HepG2 (cell line): ENCODE data around the gene CACNG4. TPM values are rescaled to one million over a fixed set of nuclear protein-coding genes. Genes with fewer than 3 reads are reported as not detected.

Experiments used
- ATAC-seq: fragments of 200-7000 bp; cut with Tn5 transposase; 3 replicates; pipeline ENCODE4 v1.9.1; 2020; ENCODE audit warnings: mild to moderate bottlenecking, moderate library complexity
- BruUV-seq: library from RNA; stranded (reverse); fragments of 400-500 nt; replicated peaks from 2 replicates; lab custom pipeline; 2021; lab: Mats Ljungman, UMichigan
- CTCF ChIA-PET: fragments of 300-600 bp; formaldehyde crosslinking; extraction: SDS; loops from one replicate; lab custom pipeline; 2021; ENCODE audit warnings: low total read pairs, inconsistent platforms, low intra/inter-chr PET ratio; lab: Yijun Ruan, JAX
- POLR2A ChIA-PET: fragments of 350-600 bp; sonication (Branson Sonifier 250); formaldehyde crosslinking; loops from one replicate; lab custom pipeline; 2020; ENCODE audit warnings: antibody characterized with exemption, inconsistent platforms; lab: Yijun Ruan, JAX
- DNase-seq: peaks from one replicate; pipeline ENCODE4 v3.0.0-alpha.2; 2015; ENCODE audit warnings: low spot score
- FAIRE-seq: peaks from 3 replicates; lab custom pipeline; 2011; peaks lifted over from hg19 to GRCh38; lab: Jason Lieb, UNC
- H2AFZ ChIP-seq: one replicate; pipeline ENCODE4 v1.6.1; 2011; ENCODE audit warnings: low read length, inconsistent platforms
- H3K27ac ChIP-seq: fragments of 300-600 bp; 3 replicates; pipeline ENCODE4 v1.8.0; 2011; ENCODE audit warnings: mixed run types, mild to moderate bottlenecking, mixed read lengths, low read length, inconsistent platforms; ENCODE audit not compliant: insufficient read depth; ENCODE audit errors: extremely low read length
- H3K27me3 ChIP-seq, 2 experiments: fragments of 200-600 bp in 1 of 2; 2 replicates in 1 of 2; 3 replicates in 1 of 2; pipeline versions ENCODE4 v1.6.0 to v1.8.0; 2011; ENCODE audit warnings: low read length in 2 of 2, mild to moderate bottlenecking in 2 of 2, moderate library complexity in 2 of 2, inconsistent platforms in 1 of 2; ENCODE audit not compliant: insufficient read depth in 2 of 2, control insufficient read depth in 1 of 2
- H3K36me3 ChIP-seq, 2 experiments: fragments of 200-600 bp in 1 of 2; replicated peaks in 1 of 2; 2 replicates in 1 of 2; 3 replicates in 1 of 2; pipeline versions ENCODE4 v1.5.1 to v1.8.0; 2011; ENCODE audit warnings: low read length in 2 of 2, inconsistent platforms in 1 of 2; ENCODE audit not compliant: insufficient read depth in 2 of 2, control insufficient read depth in 1 of 2
- H3K4me1 ChIP-seq: 2 replicates; pipeline ENCODE4 v1.5.1; 2012; ENCODE audit warnings: low read length, inconsistent platforms; ENCODE audit not compliant: insufficient read depth
- H3K4me2 ChIP-seq: 2 replicates; pipeline ENCODE4 v1.6.0; 2011; ENCODE audit warnings: low read depth, low read length, inconsistent platforms
- H3K4me3 ChIP-seq, 3 experiments: fragments of 200-600 bp in 1 of 3; sonication (generic), shearing (Covaris generic) in 1 of 3; replicated peaks in 1 of 3; 2 replicates each; pipeline ENCODE4 v1.5.1; 2011 to 2016; ENCODE audit warnings: low read length in 3 of 3, inconsistent platforms in 2 of 3, low read depth in 2 of 3, mild to moderate bottlenecking in 2 of 3, control low read depth in 1 of 3, mixed read lengths in 1 of 3; ENCODE audit not compliant: insufficient read depth in 1 of 3
- H3K79me2 ChIP-seq: one replicate; pipeline ENCODE4 v1.6.1; 2011; ENCODE audit warnings: low read length, inconsistent platforms; ENCODE audit not compliant: insufficient read depth
- H3K9ac ChIP-seq: 2 replicates; pipeline ENCODE4 v1.6.0; 2011; ENCODE audit warnings: mild to moderate bottlenecking, low read depth, low read length, inconsistent platforms; ENCODE audit not compliant: insufficient read depth
- H3K9me3 ChIP-seq: 2 replicates; pipeline ENCODE4 v1.5.1; 2012; ENCODE audit warnings: mild to moderate bottlenecking, low read length
- H4K20me1 ChIP-seq: 2 replicates; pipeline ENCODE4 v1.6.0; 2011; ENCODE audit warnings: inconsistent platforms, mild to moderate bottlenecking, low read length, moderate library complexity; ENCODE audit not compliant: insufficient read depth
- AHR ChIP-seq: IDR thresholded peaks from 2 replicates; pipeline ENCODE4 v1.6.1; 2018; ENCODE audit warnings: missing genetic modification reagents, missing compliant biosample characterization
- CENPT ChIP-seq: sonication (generic); formaldehyde crosslinking; IDR thresholded peaks from 2 replicates; pipeline ENCODE4 v1.8.0; 2022; ENCODE audit warnings: low read depth, mild to moderate bottlenecking, moderate library complexity, missing genetic modification reagents
- GABPA ChIP-seq, 2 experiments: IDR thresholded peaks; 2 replicates each; pipeline ENCODE4 v1.6.1; 2011 to 2016; ENCODE audit warnings: low read depth in 2 of 2, low read length in 1 of 2, missing biosample characterization in 1 of 2, missing genetic modification characterization in 1 of 2
- IRX3 ChIP-seq: sonication (generic); formaldehyde crosslinking; IDR thresholded peaks from 2 replicates; pipeline ENCODE4 v1.8.1; 2023; ENCODE audit warnings: mild to moderate bottlenecking, low read depth, missing genetic modification reagents, borderline replicate concordance
- KAT7 ChIP-seq: IDR thresholded peaks from 2 replicates; pipeline ENCODE4 v1.6.1; 2018; ENCODE audit warnings: borderline replicate concordance, missing compliant biosample characterization
- MED13 ChIP-seq: sonication (generic); formaldehyde crosslinking; IDR thresholded peaks from 2 replicates; pipeline ENCODE4 v1.5.0; 2020; ENCODE audit warnings: missing genetic modification reagents
- MIER2 ChIP-seq: IDR thresholded peaks from 2 replicates; pipeline ENCODE4 v1.6.1; 2016; ENCODE audit warnings: missing biosample characterization, missing genetic modification reagents
- NONO ChIP-seq, 2 experiments: fragments of 450-650 bp in 1 of 2; sonication (generic) in 1 of 2; formaldehyde crosslinking in 1 of 2; IDR thresholded peaks in 1 of 2; conservative IDR thresholded peaks in 1 of 2; 2 replicates each; pipeline versions ENCODE4 v1.6.1 to v1.8.0; 2017 to 2022; ENCODE audit warnings: mild to moderate bottlenecking in 1 of 2, missing genetic modification reagents in 1 of 2, moderate library complexity in 1 of 2
- SIX1 ChIP-seq: sonication (generic); formaldehyde crosslinking; IDR thresholded peaks from 2 replicates; pipeline ENCODE4 v1.4.0; 2020; ENCODE audit warnings: missing genetic modification reagents, borderline replicate concordance
- SRSF1 ChIP-seq: fragments of 200-400 bp; formaldehyde crosslinking; optimal IDR thresholded peaks from 2 replicates; pipeline ENCODE3; 2017; ENCODE audit warnings: mild to moderate bottlenecking, low read depth, low read length, moderate library complexity
- TSC22D2 ChIP-seq: sonication (generic); formaldehyde crosslinking; IDR thresholded peaks from 2 replicates; pipeline ENCODE4 v1.5.1; 2020; ENCODE audit warnings: missing genetic modification reagents, mild to moderate bottlenecking, borderline replicate concordance
- ZNF143 ChIP-seq: sonication (generic); formaldehyde crosslinking; IDR thresholded peaks from 2 replicates; pipeline ENCODE4 v1.4.0; 2020; ENCODE audit warnings: missing genetic modification reagents
- ZNF646 ChIP-seq: sonication (generic); formaldehyde crosslinking; IDR thresholded peaks from 2 replicates; pipeline ENCODE4 v1.9.0; 2021; ENCODE audit warnings: mild to moderate bottlenecking, missing genetic modification reagents
- ZNF713 ChIP-seq: sonication (generic); formaldehyde crosslinking; IDR thresholded peaks from 2 replicates; pipeline ENCODE4 v1.4.0; 2020; ENCODE audit warnings: mild to moderate bottlenecking, missing genetic modification reagents
- ZNF788 ChIP-seq: sonication (generic); formaldehyde crosslinking; IDR thresholded peaks from 2 replicates; pipeline ENCODE4 v1.5.0; 2020; ENCODE audit warnings: mild to moderate bottlenecking, missing genetic modification reagents, borderline replicate concordance
- WGBS: methylation state at CpG from one replicate; pipeline ENCODE4 v1.1.6; 2017; ENCODE audit warnings: low lambda C conversion rate; 5-methylcytosine and 5-hydroxymethylcytosine counted together
- in situ Hi-C: cut with HindIII; loops from 2 replicates; pipeline ENCODE4 v1.10.0; 2017; ENCODE audit warnings: low pct_unique_long_range_greater_than_20kb; ENCODE audit not compliant: extremely low pct_ligation_motif_present
- intact Hi-C: fragments of 100-400 bp; cut with micrococcal nuclease; formaldehyde crosslinking; loops from one replicate; pipeline ENCODE4 v1.10.0; 2022; ENCODE audit not compliant: unreplicated experiment
- polyA plus RNA-seq, 8 experiments: library from polyadenylated mRNA; depleted of rRNA in 3 of 8; stranded (reverse) in 7 of 8; unstranded in 1 of 8; fragments of >200 nt; fragmentation: Illumina TruSeq in 4 of 8; extraction: Trizol in 4 of 8; gene quantifications; 2 replicates each; pipeline versions ENCODE4 v1.2.1 to v1.2.3, GENCODE V29; 2011 to 2016; ENCODE audit warnings: low read depth in 4 of 8, missing spikeins in 1 of 8, mixed read lengths in 1 of 8; ENCODE audit not compliant: insufficient read depth in 1 of 8
- total RNA-seq, 5 experiments: library from RNA; depleted of rRNA; stranded (reverse); fragments of >200 nt; fragmentation: Illumina TruSeq; extraction: Trizol; gene quantifications; 2 replicates each; pipeline ENCODE4 v1.2.3, GENCODE V29; 2016; ENCODE audit warnings: low read depth in 1 of 5
- TF ChIP-seq, protein P1 (sequence below): sonication (generic); formaldehyde crosslinking; IDR thresholded peaks from 2 replicates; pipeline ENCODE4 v1.9.0; 2021; ENCODE audit warnings: missing genetic modification reagents, borderline replicate concordance

Gene CACNG4
- total and polyA plus RNA-seq, 2 of the 13 experiments (the other 11 are each of a cell fraction or from before 2014, with no cell fraction given): 0.09 TPM

DNA sequence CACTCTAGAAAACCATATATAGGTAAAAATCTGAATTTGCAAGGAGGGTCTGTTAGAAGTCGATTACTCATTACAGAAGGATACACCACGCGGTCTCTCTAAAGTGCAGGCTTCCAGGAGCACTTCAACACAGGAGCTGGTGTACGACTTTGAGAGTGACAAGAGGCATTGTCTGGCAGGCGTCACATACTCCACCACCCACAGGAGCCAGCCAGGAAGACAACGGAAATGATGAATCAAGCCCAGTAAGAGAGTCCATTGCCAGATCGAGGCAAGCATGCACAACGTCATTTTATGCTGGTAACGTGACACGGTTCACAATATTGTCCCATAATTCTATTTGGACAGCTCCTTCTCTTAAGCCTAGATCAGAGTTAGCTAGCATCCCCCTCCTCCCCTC is 15.0 kb upstream of the CACNG4 start (continued):
- TF ChIP-seq ZNF646: no peak
- no peak for TF ChIP-seq IRX3
- no peak for TF ChIP-seq ZNF143

DNA sequence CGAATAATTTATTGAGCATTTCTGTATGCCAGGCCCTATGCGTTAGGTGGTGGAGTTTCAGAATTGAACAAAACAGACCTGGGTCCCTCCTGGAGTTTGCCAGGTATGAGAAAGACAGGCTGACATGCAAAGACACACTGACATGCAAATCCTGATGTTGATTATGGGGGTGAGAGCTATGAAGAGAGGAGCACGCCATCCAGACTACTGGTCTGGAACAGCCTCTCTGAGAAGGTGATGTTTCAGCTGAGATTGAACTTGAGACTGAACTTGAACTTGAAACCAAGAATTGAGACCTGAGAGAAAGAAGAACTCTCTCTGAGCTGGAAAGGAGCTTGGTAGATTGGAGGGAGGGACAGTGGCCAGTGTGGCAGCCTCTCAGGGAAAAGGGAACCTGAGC is 14.2 kb upstream of the CACNG4 start:
- no TSS peak for BruUV-seq
- in situ Hi-C loops: no loop called here

More for the DNA sequence above, 14.2 kb upstream of the CACNG4 start:
- CTCF ChIA-PET: no interaction called here
- H3K27me3 ChIP-seq: peaks cover 2 to 40% of the 10 kb centered on the region in 2 experiments; a peak in 4 of 5 replicates
- no peak overlapping the region for H3K9ac ChIP-seq
- no peaks in the 10 kb centered on the region for H4K20me1 ChIP-seq
- intact Hi-C loops: no loop called here
- no peak for ATAC-seq
- no peaks in the 10 kb centered on the region for H3K36me3 ChIP-seq
- H3K27ac ChIP-seq: no peak overlapping the region
- H3K4me3 ChIP-seq: no peak overlapping the region
- 52% methylated on average over 3 of the region's 3 CpGs for WGBS
- H3K79me2 ChIP-seq: no peaks in the 10 kb centered on the region
- POLR2A ChIA-PET: interaction anchor here (0.6 kb wide), 1 partner anchor 251 kb away, joined by 3 read pairs; no protein-coding TSS in a partner anchor
- no peak for TF ChIP-seq MIER2 (CRISPR knock-in tag)
- TF ChIP-seq, protein P1, sequence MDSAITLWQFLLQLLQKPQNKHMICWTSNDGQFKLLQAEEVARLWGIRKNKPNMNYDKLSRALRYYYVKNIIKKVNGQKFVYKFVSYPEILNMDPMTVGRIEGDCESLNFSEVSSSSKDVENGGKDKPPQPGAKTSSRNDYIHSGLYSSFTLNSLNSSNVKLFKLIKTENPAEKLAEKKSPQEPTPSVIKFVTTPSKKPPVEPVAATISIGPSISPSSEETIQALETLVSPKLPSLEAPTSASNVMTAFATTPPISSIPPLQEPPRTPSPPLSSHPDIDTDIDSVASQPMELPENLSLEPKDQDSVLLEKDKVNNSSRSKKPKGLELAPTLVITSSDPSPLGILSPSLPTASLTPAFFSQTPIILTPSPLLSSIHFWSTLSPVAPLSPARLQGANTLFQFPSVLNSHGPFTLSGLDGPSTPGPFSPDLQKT (CRISPR knock-in tag): no peak
- TF ChIP-seq AHR: no peak
- no peak for TF ChIP-seq KAT7
- TF ChIP-seq GABPA (IDR thresholded peaks at IDR 0.05; ENCODE audit: low read depth, low read length): no peak
- TF ChIP-seq GABPA (CRISPR knock-in tag; IDR thresholded peaks at IDR 0.05; ENCODE audit: low read depth): no peak
- TF ChIP-seq ZNF788: no peak
- no peak for TF ChIP-seq TSC22D2 (CRISPR knock-in tag)
- TF ChIP-seq SRSF1: no peak
- no peak for TF ChIP-seq NONO (IDR thresholded peaks at IDR 0.05)
- TF ChIP-seq NONO (CRISPR knock-in tag; conservative IDR thresholded peaks at IDR 0.05): no peak
- TF ChIP-seq MED13 (CRISPR knock-in tag): no peak
- TF ChIP-seq CENPT (CRISPR knock-in tag): no peak
- TF ChIP-seq SIX1 (CRISPR knock-in tag): no peak
- TF ChIP-seq ZNF713 (CRISPR knock-in tag): no peak
- no peak for FAIRE-seq
- H3K9me3 ChIP-seq: no peaks in the 10 kb centered on the region
- H3K4me2 ChIP-seq: no peak overlapping the region
- H3K4me1 ChIP-seq: peaks cover 24% of the 10 kb centered on the region
- no peak overlapping the region for H2AFZ ChIP-seq
- no peak for DNase-seq
